PC-9 (cell line): ENCODE data around the gene RBM12. TPM values are rescaled to one million over a fixed set of nuclear protein-coding genes. Genes with fewer than 3 reads are reported as not detected.

ENCODE experiments used
- BruUV-seq: library from RNA; stranded (reverse); fragments of 400-500 nt; replicated peaks from 2 replicates; lab custom pipeline; 2021; lab: Mats Ljungman, UMichigan
- CTCF ChIA-PET: fragments of 300-600 bp; sonication (Branson Sonifier 250); formaldehyde crosslinking; loops from one replicate; lab custom pipeline; 2022; ENCODE audit warnings: antibody characterized with exemption; lab: Charles Lee
- POLR2A ChIA-PET: fragments of 300-600 bp; sonication (Branson Sonifier 250); formaldehyde crosslinking; loops from one replicate; lab custom pipeline; 2022; ENCODE audit warnings: antibody characterized with exemption; ENCODE audit not compliant: unreplicated experiment; lab: Charles Lee
- DNase-seq, 2 experiments: peaks; one replicate each; pipeline versions ENCODE4 v3.0.0 to v3.0.0-alpha.2; 2015 to 2022; ENCODE audit warnings: mixed read lengths in 1 of 2
- H2AFZ ChIP-seq: fragments of 200-600 bp; sonication (generic); 2 replicates; pipeline ENCODE4 v1.8.1; 2017; ENCODE audit warnings: antibody characterized with exemption
- H3F3A ChIP-seq: fragments of 200-600 bp; sonication (generic); 2 replicates; pipeline ENCODE4 v1.8.1; 2017; ENCODE audit warnings: antibody characterized with exemption, mild to moderate bottlenecking, low read depth; ENCODE audit not compliant: insufficient read depth
- H3K27ac ChIP-seq: fragments of 200-600 bp; sonication (generic); 2 replicates; pipeline ENCODE4 v1.6.1; 2016; ENCODE audit warnings: mixed run types
- H3K27me3 ChIP-seq: fragments of 200-600 bp; sonication (generic); 2 replicates; pipeline ENCODE4 v1.6.1; 2016; ENCODE audit warnings: low read depth, mixed run types; ENCODE audit not compliant: insufficient read depth
- H3K36me3 ChIP-seq: fragments of 200-600 bp; sonication (generic); 2 replicates; pipeline ENCODE4 v1.6.1; 2016; ENCODE audit warnings: low read depth, mixed run types
- H3K4me1 ChIP-seq: fragments of 200-600 bp; sonication (generic); replicated peaks from 2 replicates; pipeline ENCODE4 v1.6.1; 2016; ENCODE audit warnings: mixed run types; ENCODE audit not compliant: insufficient read depth
- H3K4me2 ChIP-seq: fragments of 200-600 bp; sonication (generic); 2 replicates; pipeline ENCODE4 v1.6.1; 2017; ENCODE audit warnings: mixed run types
- H3K4me3 ChIP-seq: fragments of 200-600 bp; sonication (generic); 2 replicates; pipeline ENCODE4 v1.6.1; 2016; ENCODE audit warnings: mixed run types
- H3K79me2 ChIP-seq: fragments of 200-600 bp; sonication (generic); 2 replicates; pipeline ENCODE4 v1.6.1; 2017; ENCODE audit warnings: low read depth, mixed run types
- H3K9me2 ChIP-seq: fragments of 200-600 bp; sonication (generic); 2 replicates; pipeline ENCODE4 v1.8.1; 2017; ENCODE audit warnings: mild to moderate bottlenecking; ENCODE audit not compliant: insufficient read depth
- H3K9me3 ChIP-seq: fragments of 200-600 bp; sonication (generic); 2 replicates; pipeline ENCODE4 v1.8.1; 2016; ENCODE audit warnings: low read depth; ENCODE audit not compliant: insufficient read depth
- H4K20me1 ChIP-seq: fragments of 200-600 bp; sonication (generic); 2 replicates; pipeline ENCODE4 v1.8.1; 2017; ENCODE audit not compliant: insufficient read depth
- EZH2 ChIP-seq: fragments of 200-600 bp; sonication (generic); IDR thresholded peaks from 2 replicates; pipeline ENCODE4 v1.8.0; 2017; ENCODE audit warnings: antibody characterized with exemption, low read depth
- intact Hi-C: fragments of 100-400 bp; cut with micrococcal nuclease; formaldehyde crosslinking; loops from one replicate; pipeline ENCODE4 v1.10.0; 2022; ENCODE audit not compliant: unreplicated experiment
- total RNA-seq: library from RNA; stranded (reverse); gene quantifications from 2 replicates; pipeline ENCODE4 v1.2.3, GENCODE V29; 2021
- TF ChIP-seq, protein P1 (sequence below): fragments of 200-600 bp; sonication (generic); conservative IDR thresholded peaks from 2 replicates; pipeline ENCODE4 v1.6.1; 2017; ENCODE audit warnings: mixed run types, antibody characterized with exemption, mild to moderate bottlenecking, moderate library complexity

RBM12 gene
- total RNA-seq, 1 experiment from 2014 or later = 81.2 TPM

DNA sequence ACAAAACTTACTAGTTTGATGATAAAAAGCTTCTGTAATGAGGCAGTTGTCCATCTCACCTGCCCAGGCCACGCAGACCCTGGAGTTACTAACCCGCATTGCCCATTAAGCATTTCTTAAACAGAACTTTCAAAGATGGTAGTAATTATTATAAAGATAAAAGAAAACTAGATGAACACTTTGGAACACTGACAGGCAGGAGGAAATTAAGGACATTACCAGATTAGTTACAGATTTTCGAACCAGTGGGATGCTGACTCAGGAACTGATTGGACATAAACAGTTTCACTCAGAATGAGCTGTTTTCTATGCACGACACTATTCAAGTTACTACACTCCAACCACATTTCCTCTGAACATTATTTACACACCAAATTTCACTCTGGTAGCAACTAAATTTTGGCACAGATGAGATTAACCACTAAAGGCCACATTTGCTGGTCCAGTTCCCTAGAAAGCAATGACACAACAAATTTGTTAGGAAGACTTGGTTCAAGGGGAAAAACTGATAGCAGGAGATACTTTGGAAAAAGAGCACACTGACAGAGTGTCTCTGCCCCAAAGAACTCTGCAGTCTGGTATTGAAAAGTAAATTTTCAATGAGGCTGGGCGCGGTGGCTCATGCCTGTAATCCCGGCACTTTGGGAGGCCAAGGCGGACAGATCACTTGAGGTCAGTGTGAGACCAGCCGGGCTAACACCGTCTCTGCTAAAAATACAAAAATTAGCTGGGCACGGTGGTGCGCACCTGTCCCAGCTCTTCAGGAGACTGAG, 37.5 kb upstream of the RBM12 start:
- Histone ChIP-seq H4K20me1 (peaks cover 68% of the 10 kb centered on the region), H3K4me3 (no peak overlapping the region), H2AFZ (no peak overlapping the region), H3K9me3 (no peaks in the 10 kb centered on the region), H3K36me3 (peaks cover 39% of the 10 kb centered on the region), H3F3A (peaks cover 79% of the 10 kb centered on the region), H3K79me2 (peaks cover 56% of the 10 kb centered on the region), H3K27me3 (no peaks in the 10 kb centered on the region), H3K4me2 (no peak overlapping the region), H3K4me1 (peaks cover 25% of the 10 kb centered on the region), H3K9me2 (no peaks in the 10 kb centered on the region), H3K27ac (peak overlapping the region; percentile 36)
- no peak for DNase-seq
- intact Hi-C loops = loop anchor here (5.0 kb wide), 1 partner anchor 190 kb away; no protein-coding TSS in a partner anchor
- CTCF ChIA-PET = interaction anchor here (0.6 kb wide), 1 partner anchor 189 kb away, joined by 4 read pairs; no protein-coding TSS in a partner anchor
- POLR2A ChIA-PET = interaction anchor here (0.7 kb wide), 1 partner anchor 424 kb away, joined by 6 read pairs; the partner anchor contains the start of gene MMP24OS
- no peak for TF ChIP-seq EZH2
- TF ChIP-seq, protein P1, sequence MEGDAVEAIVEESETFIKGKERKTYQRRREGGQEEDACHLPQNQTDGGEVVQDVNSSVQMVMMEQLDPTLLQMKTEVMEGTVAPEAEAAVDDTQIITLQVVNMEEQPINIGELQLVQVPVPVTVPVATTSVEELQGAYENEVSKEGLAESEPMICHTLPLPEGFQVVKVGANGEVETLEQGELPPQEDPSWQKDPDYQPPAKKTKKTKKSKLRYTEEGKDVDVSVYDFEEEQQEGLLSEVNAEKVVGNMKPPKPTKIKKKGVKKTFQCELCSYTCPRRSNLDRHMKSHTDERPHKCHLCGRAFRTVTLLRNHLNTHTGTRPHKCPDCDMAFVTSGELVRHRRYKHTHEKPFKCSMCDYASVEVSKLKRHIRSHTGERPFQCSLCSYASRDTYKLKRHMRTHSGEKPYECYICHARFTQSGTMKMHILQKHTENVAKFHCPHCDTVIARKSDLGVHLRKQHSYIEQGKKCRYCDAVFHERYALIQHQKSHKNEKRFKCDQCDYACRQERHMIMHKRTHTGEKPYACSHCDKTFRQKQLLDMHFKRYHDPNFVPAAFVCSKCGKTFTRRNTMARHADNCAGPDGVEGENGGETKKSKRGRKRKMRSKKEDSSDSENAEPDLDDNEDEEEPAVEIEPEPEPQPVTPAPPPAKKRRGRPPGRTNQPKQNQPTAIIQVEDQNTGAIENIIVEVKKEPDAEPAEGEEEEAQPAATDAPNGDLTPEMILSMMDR = no peak
- BruUV-seq = no TSS peak

DNA sequence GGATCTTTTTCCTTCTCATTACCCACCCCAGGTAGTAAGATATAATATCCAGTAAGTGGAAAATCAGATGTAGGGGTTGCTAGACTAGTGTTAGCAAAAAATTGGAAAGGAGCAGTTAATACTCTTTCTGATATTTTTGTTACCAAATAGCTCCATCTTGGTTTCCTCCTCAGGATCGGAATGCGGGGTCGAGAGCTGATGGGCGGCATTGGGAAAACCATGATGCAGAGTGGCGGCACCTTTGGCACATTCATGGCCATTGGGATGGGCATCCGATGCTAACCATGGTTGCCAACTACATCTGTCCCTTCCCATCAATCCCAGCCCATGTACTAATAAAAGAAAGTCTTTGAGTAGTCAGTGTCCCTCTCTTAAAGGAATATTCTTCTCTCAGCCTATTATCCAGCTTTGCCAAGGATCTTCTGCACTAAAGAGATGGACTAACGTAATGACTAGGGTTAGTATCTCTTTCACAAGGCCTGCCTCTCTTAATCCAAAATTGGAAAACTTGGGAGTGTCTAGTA, 36.0 kb upstream of the RBM12 start:
- Histone ChIP-seq H3K27me3 (no peaks in the 10 kb centered on the region), H3K4me1 (peaks cover 25% of the 10 kb centered on the region), H3F3A (peaks cover 63% of the 10 kb centered on the region), H3K27ac (peak overlapping the region; percentile 75; the same call in 1 of the 2 replicates), H2AFZ (no peak overlapping the region), H3K9me3 (no peaks in the 10 kb centered on the region), H3K4me3 (peak overlapping the region; percentile 96), H3K4me2 (peak overlapping the region; percentile 83), H3K79me2 (peaks cover 47% of the 10 kb centered on the region), H4K20me1 (peaks cover 53% of the 10 kb centered on the region), H3K36me3 (peaks cover 31% of the 10 kb centered on the region), H3K9me2 (no peaks in the 10 kb centered on the region)
- ChIA-PET POLR2A (no interaction called here), CTCF (interaction anchor here (0.6 to 1.1 kb wide), 2 partner anchors 184 to 380 kb away, joined by 3 read pairs; no protein-coding TSS in a partner anchor)
- intact Hi-C loops = loop anchor here (5.0 kb wide), 1 partner anchor 188 kb away; no protein-coding TSS in a partner anchor
- no peak for DNase-seq
- no TSS peak for BruUV-seq
- TF ChIP-seq, protein P1 = no peak
- no peak for TF ChIP-seq EZH2

DNA sequence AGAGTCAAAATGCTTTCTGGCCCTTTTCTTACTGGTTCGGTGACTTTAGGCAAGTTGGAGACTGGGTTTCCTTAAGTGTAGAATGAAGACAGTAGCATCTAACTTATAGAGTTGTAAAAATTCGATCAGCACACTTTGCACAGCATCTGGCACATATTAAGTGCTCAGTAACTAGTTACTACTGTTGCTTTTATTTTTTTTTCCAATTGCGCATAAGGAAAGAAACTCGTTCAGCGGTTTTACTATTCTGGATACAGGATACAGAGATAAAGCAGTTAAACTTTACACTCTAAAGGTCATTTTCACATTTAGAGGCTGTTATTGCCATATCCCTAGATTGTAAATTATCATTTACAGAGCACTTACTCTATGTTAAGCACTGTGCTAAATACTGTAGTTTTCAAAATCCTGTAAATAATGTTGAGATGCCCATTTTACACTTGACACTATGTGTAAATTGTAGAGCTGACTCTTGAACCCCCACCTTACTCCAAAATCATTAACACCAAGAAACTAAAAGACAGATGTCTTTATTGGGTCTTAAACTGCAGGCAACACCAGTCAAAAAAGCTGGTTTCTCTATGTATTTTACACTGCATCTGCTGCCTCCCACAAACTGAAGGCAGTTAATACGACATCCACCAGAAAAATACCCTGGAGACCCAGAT, 35.4 kb upstream of the RBM12 start:
- Histone ChIP-seq H3K4me3 (peak overlapping the region; percentile 96), H3K27ac (peak overlapping the region; percentile 75), H2AFZ (peak overlapping the region; percentile 95), H3K9me3 (no peaks in the 10 kb centered on the region), H3F3A (peaks cover 57% of the 10 kb centered on the region), H3K4me2 (peak overlapping the region; percentile 83), H3K4me1 (peaks cover 25% of the 10 kb centered on the region), H3K9me2 (no peaks in the 10 kb centered on the region), H3K27me3 (no peaks in the 10 kb centered on the region), H4K20me1 (peaks cover 48% of the 10 kb centered on the region), H3K79me2 (peaks cover 45% of the 10 kb centered on the region), H3K36me3 (peaks cover 30% of the 10 kb centered on the region)
- ChIA-PET POLR2A (interaction anchor here (0.6 to 1.0 kb wide), 4 partner anchors 42 to 234 kb away, joined by 3 to 6 read pairs (median 4); partner anchors contain the start of gene RBM39), CTCF (interaction anchor here (1.1 kb wide), 1 partner anchor 184 kb away, joined by 3 read pairs; no protein-coding TSS in a partner anchor)
- no TSS peak for BruUV-seq
- TF ChIP-seq EZH2 = no peak
- TF ChIP-seq, protein P1 = no peak
- intact Hi-C loops = loop anchor here (5.0 kb wide), 3 partner anchors 83 to 233 kb away; partner anchors contain the start of gene SPAG4
- DNase-seq = no peak
